NCI-H2196 (cell line): ENCODE data around the gene KASH5.
"Not testable (repeated sequence)": the region's sequence is repeated elsewhere in the genome, so short reads cannot be mapped to it uniquely, and the experiment has no call there.

Experiments
- DNase-seq: peaks from one replicate; lab custom pipeline; 2025; ENCODE audit not compliant: unreplicated experiment; lab: John Stamatoyannopoulos, UW

The KASH5 gene

DNA sequence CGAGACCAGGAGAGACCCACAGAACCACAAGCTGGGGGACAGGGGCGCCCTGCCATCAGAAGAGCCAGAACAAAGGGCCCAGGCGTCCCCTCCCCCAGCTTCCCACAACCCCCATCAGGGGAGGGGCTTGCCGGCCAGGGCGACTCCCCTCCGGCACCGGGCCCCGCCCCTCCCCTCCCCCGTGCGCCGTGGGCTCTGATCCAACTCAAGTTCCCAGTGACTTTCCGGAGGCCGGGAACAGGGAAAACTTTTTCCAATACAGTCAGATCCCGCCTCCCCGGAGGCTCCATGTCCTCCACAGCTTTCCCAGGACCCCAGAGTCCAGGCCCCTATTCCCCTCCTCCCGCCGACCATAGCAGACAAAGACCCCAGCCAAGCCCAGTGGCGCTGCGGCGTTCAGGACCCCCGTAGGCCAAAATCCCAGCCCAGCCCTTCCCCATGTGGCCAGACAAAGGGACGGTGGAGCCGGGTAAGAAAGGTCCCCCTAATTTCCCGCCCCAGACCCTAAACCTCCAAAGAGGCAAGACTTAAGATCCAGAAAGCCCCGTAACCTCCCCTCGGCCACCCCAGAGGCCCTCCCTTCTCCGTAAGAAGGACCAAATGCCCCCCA, 26.5 kb upstream of the KASH5 start:
- no peak for DNase-seq

DNA sequence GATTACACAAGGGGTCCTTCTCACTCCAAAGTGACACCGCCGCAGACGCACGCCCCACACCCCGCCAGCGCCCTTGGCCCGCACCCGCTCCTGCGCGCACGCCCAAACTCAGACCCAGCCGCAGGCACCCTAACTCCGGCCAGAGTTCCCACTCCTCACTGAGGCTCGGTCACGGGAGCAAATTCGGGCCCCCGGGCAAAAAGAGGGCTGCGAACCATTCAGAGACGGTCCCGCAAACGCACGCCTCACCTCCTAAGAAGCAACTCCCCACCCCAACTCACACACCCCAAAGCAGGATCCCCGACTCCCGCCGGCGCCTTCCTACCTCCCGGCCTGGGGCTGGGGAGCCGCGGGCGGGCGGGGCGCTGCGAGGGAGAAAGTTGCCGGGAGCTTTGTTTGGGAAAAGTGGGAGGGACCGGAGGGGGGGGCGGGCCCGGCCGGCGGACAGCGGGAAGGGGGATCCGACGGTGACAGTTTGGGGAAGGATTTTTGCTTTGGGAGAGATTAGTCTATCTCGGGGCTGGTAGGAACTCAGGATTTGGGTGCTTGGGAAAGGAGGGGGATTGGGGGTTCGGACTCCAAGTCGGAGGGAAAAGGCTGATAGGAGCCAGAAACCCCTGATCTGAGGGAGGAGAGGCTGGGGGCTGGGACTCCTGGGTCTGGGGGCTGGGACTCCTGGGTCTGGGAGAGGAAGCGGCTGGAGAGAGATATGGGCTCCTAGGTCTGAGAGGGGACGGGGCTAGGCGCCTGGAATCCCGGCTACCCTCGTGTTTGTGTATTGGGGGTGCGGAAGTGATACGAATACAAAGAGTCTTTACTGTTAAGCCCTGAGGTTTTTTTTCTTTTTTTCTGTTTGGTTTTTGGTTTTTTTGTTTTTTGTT, 25.8 kb upstream of the KASH5 start, which contains the start of gene TEAD2:
TSS of gene TEAD2 (minus strand) at position 369 of the 881 bp plus-strand sequence. CDS start 2,341 bp downstream, outside the sequence.
- no peak for DNase-seq

DNA sequence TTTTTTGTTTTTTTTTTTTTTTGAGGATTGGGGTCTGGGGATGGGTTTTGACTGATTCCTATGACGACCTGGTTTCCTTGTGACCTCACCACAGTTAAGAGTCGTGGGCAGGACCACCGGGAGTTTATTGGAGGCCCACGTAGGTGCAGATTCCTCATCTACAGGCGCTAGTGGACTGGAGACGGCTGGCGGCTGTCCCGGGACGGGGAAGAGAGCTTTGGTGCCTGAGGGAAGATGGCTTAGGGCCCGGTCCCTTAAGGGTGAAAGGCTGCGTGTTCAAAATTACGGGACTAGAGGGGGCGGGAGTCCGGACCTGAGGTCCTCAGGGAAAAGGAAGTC, 25.2 kb upstream of the KASH5 start:
- DNase-seq: no peak

DNA sequence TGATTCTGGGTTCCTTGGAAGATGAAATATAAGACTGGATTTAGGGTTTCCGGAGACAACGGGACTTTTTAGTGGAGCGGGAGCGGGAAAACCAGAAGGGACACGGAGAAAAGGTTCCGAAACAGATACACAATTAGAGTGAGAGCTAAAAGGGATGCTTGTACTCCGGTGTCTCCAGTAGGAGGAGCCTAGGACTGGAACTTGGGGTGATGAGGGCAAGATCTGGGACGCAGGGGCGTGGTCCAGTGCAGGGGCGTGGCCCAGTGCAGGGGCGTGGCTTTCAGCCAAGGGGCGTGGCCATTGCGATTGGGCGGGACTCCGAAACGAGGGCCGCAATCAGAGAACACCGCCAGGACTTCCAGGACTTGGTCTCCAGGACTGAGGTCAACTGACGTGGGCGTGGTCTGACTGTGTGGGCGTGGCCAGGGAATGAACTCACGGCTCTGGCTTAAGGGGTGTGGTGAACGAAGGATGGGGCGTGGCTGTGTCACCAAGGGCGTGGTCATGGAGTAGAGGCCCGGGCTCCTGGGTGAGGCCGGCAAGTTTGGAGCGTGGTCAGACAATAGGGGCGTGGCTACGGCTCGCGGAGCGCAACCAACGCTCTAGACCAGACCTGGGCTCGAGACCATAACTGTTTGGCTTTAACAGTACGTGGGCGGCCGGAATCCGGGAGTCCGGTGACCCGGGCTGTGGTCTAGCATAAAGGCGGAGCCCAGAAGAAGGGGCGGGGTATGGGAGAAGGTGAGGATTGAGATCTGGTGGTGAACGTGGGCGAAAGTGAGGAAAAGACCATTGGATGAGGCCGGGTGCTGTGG, 24.6 kb upstream of the KASH5 start, which contains the start of gene DKKL1:
TSS of gene DKKL1 (plus strand) at position 610 of the 815 bp plus-strand sequence. CDS start at position 732, 122 bp downstream.
- DNase-seq: peak; percentile 91

DNA sequence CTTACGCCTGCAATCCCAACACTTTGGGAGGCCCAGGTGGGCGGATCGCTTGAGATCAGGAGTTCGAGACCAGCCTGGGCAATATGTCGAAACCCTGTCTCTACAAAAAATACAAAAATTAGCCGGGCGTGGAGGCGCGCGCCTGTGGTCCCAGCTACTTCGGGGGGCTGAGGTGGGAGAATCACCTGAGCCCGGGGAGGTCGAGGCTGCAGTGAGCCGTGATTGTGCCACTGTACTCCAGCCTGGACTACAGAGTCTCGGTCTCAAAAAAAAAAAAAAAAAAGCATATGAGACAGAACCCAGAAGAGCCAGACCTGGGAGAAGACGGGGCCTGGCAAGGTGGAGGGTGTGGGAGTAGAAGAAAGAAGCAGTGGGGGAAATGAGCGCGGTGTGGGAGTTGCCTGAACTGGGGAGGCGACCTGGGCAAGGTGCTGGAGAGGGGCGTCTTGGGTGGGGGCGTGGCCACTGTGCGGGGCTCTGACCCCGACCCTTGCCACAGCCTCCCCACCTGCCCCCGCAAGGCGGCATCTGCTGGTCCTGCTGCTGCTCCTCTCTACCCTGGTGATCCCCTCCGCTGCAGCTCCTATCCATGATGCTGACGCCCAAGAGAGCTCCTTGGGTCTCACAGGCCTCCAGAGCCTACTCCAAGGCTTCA, 23.8 kb upstream of the KASH5 start:
- no peak for DNase-seq

DNA sequence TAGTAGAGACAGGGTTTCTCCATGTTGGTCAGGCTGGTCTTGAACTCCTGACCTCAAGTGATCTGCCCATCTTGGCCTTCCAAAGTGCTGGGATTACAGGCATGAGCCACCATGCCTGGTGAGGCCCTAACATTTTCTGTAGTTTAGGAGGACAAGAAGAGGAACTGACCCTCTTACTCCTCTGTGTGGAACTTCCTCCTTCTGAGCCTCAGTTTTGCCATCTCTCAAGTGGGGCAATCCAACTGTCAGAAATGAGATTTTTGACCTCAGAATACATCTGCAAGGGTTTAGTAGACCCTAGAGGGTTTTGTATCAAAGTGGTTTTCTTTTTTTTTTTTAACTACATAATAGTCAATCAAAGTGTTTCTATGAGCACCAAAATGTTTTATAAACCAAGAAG, 21.9 kb upstream of the KASH5 start:
- DNase-seq: no peak

DNA sequence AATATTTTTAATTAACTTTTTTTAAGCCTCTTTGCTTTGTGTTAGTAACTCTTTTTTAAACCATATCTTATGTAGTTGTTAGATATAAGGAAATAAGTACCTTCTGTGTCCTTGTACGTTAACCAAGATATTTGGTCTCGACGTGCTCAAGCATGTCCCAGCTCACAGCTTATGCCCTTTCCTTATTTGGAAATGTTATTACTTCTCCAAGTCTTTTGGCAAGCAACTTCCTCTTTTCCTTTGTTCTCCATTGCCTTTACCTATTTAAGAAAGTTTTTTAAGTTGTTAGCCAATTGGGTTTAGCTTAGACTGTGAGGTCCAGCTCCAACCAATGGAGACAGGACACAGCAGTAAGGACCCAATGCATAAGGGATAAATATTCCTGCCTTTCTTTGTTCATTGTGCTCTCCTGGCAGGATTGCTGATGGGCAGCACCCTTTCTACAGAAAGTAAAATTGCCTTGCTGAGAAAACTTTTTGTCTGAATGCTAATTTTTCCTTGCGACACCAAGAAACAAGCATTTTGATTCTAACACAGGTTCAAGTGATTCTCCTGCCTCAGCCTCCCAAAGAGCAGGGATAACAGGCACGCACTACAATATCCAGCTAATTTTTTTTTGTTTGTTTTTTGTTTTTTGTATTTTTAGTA, 19.2 kb upstream of the KASH5 start:
- DNase-seq: no peak

DNA sequence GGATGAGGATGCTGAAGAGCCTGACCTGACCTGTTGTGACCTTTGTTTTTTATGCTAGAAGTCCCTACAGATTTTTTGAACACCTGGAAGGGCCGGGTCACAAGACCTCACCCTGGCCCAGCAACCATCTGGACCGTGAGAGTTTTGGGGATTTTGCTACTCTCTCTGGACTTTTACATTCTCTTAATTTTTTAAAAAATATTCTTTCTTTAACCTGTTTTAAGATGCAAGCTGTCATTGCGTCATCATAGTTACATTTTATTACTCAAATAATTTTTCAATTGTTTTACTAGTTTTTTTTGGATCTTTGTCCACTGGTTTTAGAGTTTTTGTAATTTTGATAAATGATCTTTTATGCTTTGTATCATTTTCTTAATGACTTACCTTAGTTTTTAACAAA, 16.9 kb upstream of the KASH5 start:
- no peak for DNase-seq

DNA sequence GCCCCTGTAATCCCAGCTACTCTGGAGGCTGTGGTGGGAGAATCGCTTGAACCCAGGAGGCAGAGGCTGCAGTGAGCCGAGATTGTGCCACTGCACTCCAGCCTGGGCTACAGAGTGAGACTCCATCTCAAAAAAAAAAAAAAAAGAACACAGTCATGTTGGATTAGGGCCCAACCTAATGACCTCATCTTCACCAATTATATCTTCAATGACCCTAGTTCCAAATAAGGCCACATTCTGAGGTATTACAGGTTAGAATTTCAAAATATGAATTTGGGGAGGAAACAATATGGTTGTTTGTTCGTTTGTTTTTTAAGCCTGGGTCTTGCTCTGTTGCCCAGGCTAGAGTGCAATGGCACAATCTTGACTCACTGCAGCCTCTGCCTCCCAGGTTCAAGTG, 14.9 kb upstream of the KASH5 start:
- not testable (repeated sequence) for DNase-seq

DNA sequence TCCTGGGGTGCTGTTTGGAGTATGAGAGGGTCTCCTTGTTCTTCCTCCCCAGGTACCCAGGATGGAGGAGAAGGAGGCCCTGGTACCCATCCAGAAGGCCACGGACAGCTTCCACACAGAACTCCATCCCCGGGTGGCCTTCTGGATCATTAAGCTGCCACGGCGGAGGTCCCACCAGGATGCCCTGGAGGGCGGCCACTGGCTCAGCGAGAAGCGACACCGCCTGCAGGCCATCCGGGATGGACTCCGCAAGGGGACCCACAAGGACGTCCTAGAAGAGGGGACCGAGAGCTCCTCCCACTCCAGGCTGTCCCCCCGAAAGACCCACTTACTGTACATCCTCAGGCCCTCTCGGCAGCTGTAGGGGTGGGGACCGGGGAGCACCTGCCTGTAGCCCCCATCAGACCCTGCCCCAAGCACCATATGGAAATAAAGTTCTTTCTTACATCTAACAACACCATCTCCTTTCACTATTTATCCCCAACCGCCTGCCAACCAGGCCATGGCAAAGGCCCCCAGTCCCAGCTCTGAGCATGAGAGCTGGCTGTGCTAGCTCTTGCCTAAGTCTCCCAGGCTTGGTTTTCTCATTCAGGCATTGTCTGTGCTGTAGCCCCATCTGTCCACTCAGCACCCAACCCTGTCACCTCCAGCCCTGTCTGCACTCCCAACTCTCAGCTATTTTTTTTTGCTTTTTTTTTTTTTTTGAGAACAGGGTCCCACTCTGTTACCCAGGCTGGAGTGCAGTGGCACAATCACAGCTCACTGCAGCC, 13.2 kb upstream of the KASH5 start:
- DNase-seq: no peak

DNA sequence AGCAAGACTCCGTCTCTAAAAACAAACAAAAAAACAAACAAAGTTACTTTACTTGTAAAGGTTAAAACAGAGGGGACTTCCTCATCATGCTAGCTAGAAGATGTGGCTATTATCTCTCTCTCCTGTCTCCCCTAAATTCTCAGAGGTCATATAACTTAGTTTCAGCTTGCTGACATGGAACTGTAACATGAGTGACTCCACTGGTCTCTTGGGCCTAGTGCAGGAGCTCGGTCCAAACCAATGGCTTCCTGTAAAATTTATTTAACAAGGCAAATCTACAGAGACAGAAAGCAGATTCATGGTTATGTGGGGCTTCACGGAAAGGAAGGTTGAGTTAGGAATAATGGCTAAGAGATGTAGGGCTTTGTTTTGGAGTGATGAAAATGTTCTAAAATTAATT, 9.5 kb upstream of the KASH5 start:
- DNase-seq: no peak

DNA sequence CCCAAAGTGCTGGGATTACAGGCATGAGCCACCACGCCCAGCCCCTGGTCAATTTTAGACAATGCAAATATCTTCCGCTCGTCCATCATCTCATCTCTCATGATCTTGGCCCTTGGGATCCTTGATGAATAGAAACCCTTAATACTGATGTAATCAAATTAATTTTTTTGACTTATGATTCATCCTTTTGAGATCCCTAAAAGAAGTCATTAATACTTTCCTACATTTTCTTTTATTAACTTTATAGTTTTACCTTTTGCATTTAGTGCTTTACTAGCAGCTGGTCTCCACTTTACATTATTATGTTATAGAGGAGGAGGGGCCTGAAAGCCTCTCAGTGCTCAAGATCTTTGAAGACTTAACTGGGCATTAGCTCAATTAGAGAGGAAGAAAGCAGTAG, 7.7 kb upstream of the KASH5 start:
- DNase-seq: no peak

DNA sequence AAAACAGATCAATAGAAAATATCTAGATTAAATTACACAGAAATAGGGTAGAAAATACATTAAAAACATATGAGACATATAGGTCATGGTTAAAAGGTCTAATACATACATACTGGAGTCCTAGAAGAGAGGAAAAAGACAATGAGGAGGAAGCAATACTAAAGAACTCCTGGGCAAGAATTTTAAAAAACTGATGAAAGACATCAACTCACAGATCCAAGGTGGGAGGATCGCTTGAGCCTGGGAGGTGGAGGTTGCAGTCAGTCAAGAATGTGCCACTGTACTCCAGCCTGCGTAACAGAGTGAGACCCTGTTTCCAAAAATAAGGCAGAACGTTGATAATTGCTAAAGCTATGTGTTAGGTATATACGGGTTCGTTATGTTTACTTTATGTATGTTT, 5.4 kb upstream of the KASH5 start:
- DNase-seq: no peak

DNA sequence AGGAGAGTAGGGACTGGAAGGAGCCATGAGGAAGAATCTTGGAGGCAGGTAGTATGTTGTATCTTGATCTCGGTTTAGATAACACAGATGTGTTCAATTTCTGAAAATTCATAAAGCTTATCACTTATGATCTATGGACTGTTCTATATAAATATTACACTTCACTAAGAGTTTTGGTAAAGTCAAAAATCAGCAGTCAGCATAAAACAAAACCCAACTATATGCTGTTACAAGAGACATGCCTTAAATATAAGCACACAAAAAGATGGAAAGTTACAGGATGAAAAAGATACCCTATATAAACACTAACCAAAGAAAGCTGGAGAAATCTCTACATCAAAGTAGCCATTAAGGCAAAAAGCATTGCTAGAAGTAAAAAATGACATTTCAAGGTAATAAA, 4.5 kb upstream of the KASH5 start:
- DNase-seq: no peak

DNA sequence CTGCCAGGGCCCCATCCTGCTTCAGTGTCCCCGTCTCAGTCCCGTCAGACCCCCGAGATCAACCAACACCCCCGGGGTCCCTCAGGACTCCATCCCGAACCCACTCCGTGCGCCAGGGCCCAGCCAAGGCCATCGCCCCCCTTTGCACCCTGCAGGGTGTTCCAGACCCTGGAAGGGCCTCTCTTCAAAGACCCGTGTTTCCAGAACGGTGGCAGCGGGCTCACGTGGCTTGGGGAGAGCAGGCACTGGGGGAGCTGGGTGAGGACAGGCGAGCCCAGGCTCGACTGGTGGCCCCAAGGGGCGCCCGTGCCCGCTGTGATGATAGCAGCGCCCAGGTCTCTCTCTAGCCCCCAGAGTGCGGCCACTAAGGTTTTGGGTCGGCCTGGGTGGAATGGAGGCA, 1.4 kb downstream of the KASH5 start:
- DNase-seq: no peak

DNA sequence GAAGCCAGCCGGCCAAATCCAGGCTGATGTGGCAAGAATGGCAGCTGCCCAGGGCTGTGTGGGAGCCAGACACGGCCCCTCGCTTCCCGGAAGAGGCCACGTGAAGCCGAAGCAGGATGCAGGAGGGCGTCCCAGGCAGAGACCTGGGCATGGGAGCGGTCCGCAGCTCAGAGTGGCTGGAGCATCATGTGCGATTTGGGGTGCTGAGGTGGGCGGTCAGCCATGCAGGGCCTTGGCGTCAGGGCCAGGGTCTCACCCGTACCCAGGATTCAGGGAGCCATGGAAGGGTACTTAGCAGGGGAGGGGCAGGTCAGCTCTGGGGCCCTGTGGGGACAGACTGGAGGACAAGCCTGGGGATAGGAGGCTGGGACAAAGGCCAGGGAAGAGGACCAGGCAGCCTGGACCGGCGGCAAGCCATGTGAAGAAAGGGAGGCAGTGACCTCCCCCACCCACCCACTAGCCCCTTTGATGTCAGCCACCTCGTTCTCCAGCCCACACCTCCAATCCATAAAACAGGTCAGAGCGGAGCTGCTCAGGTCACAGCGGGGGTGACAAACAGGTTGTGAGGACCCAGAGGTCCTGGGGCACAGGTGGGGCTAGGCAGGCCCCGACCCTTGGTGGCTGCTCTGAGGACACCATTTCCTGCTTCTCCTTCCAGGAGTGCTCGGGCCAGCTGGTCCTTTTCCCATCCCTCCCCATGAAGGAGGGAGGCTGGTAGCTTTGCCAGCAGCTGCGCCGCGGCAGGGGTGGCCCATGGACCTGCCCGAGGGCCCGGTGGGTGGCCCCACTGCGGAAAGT, 2.3 kb downstream of the KASH5 start:
- no peak for DNase-seq

DNA sequence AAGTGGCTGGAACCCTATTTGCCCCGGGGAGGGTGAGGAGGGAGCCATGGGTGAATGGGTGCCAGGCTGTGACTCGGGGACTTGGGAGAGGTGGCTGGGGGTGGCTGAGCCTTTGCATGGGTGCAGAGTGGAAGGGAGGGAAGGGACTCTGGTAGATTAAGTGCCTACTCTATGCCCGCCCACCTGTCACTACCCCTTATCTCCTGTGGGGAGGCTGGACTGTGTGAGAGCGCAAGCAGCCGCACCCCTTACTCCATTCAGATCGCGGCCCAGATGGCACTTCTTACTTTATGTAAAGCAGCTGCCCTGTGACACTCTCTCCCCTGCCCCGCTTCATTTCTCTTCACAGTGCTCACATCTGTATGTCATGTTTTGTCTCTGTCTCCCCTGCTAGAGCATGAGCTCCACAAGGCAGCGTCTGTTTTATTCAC, 2.9 kb downstream of the KASH5 start:
- no peak for DNase-seq

DNA sequence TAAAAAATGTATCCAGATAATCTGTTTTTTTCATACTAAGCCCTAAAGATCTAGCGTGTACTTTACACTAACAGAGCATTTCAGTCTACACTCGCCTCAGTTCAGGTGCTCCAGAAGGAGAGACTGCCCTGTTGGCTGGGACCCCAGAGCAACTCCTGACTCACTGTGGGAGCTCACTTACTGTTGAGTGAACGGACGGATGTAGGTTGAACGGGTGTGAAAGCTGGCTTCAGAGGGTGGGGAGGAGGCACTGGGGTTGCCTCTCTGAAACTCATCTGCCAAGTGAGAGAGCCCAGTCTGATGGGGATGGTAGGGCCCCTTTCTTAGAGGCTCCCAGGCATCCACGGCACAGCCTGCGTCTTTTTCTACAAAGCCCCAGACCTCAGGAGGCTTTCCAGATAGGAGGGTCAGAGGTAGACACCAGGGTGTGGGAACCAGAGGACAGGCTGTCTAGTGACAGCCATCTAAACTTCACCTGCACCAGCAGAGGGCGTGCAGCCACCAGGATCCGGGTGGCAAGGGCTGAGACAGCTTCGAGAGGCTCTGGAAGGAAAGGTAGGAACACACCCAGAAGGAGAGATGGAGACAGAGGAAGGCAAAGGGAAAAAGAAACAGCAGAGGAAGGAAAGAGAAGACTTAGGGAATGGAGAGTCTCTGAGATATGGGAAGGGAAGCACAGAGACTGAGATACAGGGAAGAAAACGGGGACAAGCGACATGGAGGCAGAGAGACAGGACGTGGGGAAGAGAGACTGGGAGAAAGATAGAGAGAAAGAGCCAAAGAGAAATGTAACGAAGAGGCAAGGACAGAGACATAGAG, 3.7 kb downstream of the KASH5 start:
- DNase-seq: peak; percentile 90
